ENCODE results near the gene OLFML2B.

The OLFML2B gene

DNA sequence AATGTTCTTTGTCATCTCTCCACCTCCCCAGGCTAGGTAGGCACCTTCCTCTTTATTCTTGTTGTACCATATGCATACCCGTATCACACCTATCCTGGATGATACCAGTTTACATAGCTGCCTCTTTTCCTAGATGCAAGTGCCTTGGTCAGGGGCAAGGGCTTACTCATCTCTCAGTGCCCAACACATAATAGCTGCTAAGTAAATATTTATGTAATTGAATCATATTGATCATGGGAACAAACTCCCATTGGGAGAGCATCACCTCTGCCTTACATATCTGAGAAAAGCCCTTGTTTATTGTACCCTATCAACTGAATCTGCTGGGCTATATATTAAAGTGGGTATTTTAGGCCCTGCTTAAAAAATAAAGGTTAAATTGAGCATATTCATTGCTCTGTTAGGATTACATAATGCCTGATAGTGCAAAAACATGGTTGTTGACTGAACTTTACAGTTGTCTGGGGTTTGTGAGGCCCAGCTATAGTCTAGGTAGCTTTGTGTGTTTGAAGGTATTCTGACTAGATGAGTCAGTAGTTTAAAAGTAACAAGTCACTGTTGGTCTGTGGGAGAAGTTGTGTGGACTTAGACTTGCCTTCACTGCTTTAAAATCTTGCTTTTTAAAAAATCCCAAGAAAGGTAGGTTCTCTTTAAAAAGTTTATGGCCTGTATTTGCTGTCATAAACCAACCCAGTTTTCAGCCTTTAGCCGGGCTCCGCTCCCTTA is 82.6 kb downstream of the OLFML2B start:
- no peak for DNase-seq

DNA sequence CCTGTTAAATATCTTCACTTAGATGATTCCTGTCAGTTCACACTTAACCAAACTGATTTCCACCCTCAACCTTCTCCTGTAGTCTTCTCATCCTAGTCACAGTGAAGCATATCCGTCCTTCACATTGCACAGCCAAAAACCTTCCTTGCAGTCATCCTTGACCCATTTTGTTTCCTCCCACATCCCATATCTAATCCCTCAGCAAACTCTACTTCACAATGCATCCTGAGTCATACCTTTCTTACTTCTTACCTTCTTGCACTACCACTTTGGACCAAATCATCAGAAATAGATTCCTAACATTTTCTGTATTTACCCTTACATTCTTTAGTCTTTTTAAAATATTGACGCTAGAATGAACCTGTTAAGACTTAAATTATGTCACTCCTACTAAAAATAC is 86.9 kb downstream of the OLFML2B start:
- no peak for DNase-seq

DNA sequence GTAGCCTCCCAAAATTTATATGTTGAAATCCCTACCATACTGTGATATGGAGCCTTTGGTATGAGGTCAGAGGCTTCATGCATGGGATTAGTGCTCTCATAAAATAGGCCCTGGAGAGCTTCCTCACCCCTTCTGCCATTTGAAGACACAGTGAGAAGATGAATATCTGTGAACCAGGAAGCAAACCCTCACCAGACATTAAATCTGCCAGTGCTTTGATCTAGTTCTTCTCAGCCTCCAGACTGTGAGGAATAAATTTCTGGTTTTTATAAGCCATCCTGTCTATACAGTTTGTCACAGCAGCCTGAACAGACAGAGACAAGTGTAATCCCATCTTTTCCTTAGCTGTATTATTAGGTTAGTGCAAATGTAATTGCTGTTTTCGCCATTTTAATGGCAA is 88.4 kb downstream of the OLFML2B start:
- DNase-seq = no peak

DNA sequence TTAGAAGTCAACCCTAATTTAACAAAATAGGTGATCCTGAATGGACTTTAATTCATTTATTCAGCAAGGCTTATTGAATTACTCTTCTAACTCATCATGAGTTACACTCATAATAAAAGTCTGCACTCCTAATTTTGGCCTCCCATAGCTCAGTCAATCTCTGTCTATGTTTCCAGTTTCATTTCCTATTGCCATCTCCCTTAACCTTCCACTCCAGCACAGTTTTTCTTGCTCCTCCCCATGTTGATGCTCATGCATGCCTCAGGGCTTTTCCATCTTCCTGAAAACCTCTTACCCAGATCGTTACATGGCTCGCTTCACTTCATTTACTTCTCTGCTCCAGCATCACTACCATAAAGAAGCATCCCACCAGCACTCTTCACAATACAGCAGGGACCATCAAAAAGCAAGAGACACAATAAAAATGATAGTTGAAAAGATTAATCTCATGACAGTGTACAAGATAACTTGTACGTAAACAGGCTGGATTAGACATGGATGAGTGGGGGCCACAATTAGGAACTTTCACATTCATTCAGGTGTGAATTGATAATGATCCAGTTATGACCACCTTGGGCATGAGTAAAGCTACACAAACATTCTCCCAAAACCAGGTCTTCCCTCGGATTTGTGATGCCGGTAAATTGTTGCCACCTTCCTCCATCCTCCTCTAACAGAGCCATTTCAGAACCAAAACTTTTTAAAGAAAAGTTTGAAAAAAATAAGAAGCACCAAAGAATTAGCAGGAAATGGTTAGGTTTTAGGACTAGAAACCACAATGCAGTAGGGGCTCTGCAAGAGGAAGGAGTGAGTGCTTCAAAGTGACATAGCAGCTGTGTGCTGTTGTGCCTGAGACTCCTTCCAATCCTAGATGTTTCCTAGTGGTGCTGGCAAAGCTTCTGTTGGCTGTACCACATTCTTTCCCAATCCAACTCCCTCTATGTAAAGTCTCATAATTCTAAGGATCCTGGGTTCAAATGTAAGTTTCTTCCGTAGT is 89.8 kb downstream of the OLFML2B start:
- DNase-seq = no peak

All from activated CD4-positive, alpha-beta T cell treated with anti-CD3 and anti-CD28 coated beads, Interleukin-2, amount 50 U/mL, for 1 hour (primary cell).